Pancreas (tissue), 10 donors: ENCODE measurements around the gene ANKS1B. TPM values are rescaled to one million over a fixed set of nuclear protein-coding genes. Genes with fewer than 3 reads are reported as not detected.
A peak's percentile ranks its signal among the peaks of the same experiment; 100 is the strongest.

Experiments used
- ATAC-seq, 4 donors: fragments of 200-7000 bp; cut with Tn5 transposase; one replicate each; pipeline versions ENCODE4 v1.8.0 to v1.9.1; 2020; ENCODE audit warnings: mild to moderate bottlenecking in 4 of 4, moderate library complexity in 4 of 4
- DNase-seq, 6 donors: peaks; one replicate each; pipeline ENCODE4 v3.0.0-alpha.2; 2020
- FAIRE-seq: peaks from 2 replicates; lab custom pipeline; 2012; peaks lifted over from hg19 to GRCh38; lab: Jason Lieb, UNC
- H3K27ac ChIP-seq, 4 donors: fragments of 200-600 bp; sonication (generic); 1 replicate in 3 of 4; 2 replicates in 1 of 4; pipeline versions ENCODE4 v1.5.0 to v1.8.0; 2020
- H3K27me3 ChIP-seq, 4 donors: fragments of 200-600 bp; one replicate each; pipeline ENCODE4 v1.8.0; 2021
- H3K36me3 ChIP-seq, 3 donors: fragments of 200-600 bp; sonication (generic) in 1 of 3; one replicate each; pipeline versions ENCODE4 v1.5.0 to v1.8.0; 2020 to 2021
- H3K4me1 ChIP-seq, 3 donors: fragments of 200-600 bp; one replicate each; pipeline ENCODE4 v1.8.0; 2021
- H3K4me3 ChIP-seq, 4 donors: fragments of 200-600 bp; sonication (generic) in 2 of 4; one replicate each; pipeline versions ENCODE4 v1.5.0 to v1.8.0; 2020 to 2021
- H3K9me3 ChIP-seq, 4 donors: fragments of 200-600 bp; one replicate each; pipeline ENCODE4 v1.8.0; 2021
- CTCF ChIP-seq, 4 donors: fragments of 200-600 bp; sonication (generic) in 3 of 4; IDR thresholded peaks; one replicate each; pipeline versions ENCODE4 v1.5.0 to v1.8.0; 2021; ENCODE audit warnings: antibody characterized with exemption in 4 of 4
- WGBS, 2 donors: extraction: QIAGEN DNeasy Blood & Tissue Kit; methylation state at CpG; one replicate each; pipeline ENCODE4 v1.1.7; 2013; 5-methylcytosine and 5-hydroxymethylcytosine counted together
- intact Hi-C, 3 donors: fragments of 100-400 bp; cut with DNase I; formaldehyde crosslinking; loops; one replicate each; pipeline versions ENCODE4 v1.11.1 to v1.14.2; 2022
- polyA plus RNA-seq, 2 donors: library from polyadenylated mRNA; stranded (reverse); fragments of 200-250 nt; gene quantifications; one replicate each; pipeline ENCODE4 v1.2.3, GENCODE V29; 2013
- total RNA-seq, 6 donors: library from RNA; stranded (reverse); fragmentation: NEBNext Ultra II Directional in 4 of 6; extraction: Animal tissue kit (Norgen Biotek cat#: 25700) in 4 of 6; gene quantifications; one replicate each; pipeline versions ENCODE4 v1.2.1 to v1.2.4, GENCODE V29; 2021 to 2023
- donor health status: healthy with polysubstance abuse.
- donor health status: DM: no; HTN: no; CAD: no; lungs with moderate emphysema.
- donor health status: DM: no; HTN: no; CAD: no.
- donor health status: control.
- donor health status: control.
- donor health status: Bipolar disorder and iron deficiency.
- donor health status: DM: yes; HTN: yes; CAD: no.
- donor health status: DM: no; HTN: no; CAD: no.
- donor health status: DM: no; HTN: no; CAD: no.
- donor health status: DM: yes; HTN: yes; CAD: no.

The ANKS1B gene
- total RNA-seq (1 to 10 TPM; 1.5 to 3.2 (median 2.0) TPM), polyA plus RNA-seq (1 to 10 TPM in 1 of 2 donors, under 1 TPM in 1; 0.49 to 2.1 TPM)

- intact Hi-C loops, result no loop called here
- FAIRE-seq (no peak), DNase-seq (peak; percentile 25 to 76 (median 48)), ATAC-seq (peak; percentile 78 to 91 (median 88))
- TF ChIP-seq CTCF (IDR thresholded peaks at IDR 0.05), result no peak
- 1% methylated on average over 58 to 98 of the region's 98 CpGs for WGBS, 2 donors
- Histone ChIP-seq H3K4me1 (no peaks in the 10 kb centered on the region), H3K4me3 (peak within 1 kb of the TSS; percentile 29 to 58 (median 37)), H3K9me3 (no peaks in the 10 kb centered on the region), H3K27me3 (no peaks in the 10 kb centered on the region), H3K36me3 (no peaks in the 10 kb centered on the region), H3K27ac (no peak within 1 kb of the TSS)
Observed at GRCh38 chr12:99984271-99985128, at the start of gene ANKS1B. ANKS1B (minus strand) TSS chr12:99984936; CDS start chr12:99984237, 699 bp downstream.

- H3K9me3 ChIP-seq, result no peaks in the 10 kb centered on the region
- ATAC-seq, result no peak
- 92% methylated on average over 2 of the region's 2 CpGs for WGBS, 2 donors
- no peaks in the 10 kb centered on the region for H3K4me1 ChIP-seq
- FAIRE-seq, result no peak
- intact Hi-C loops, result no loop called here
- no peaks in the 10 kb centered on the region for H3K36me3 ChIP-seq
- no peak for DNase-seq
- no peak overlapping the region for H3K27ac ChIP-seq
- H3K27me3 ChIP-seq, result no peaks in the 10 kb centered on the region
- H3K4me3 ChIP-seq, result no peak overlapping the region
- TF ChIP-seq CTCF (IDR thresholded peaks at IDR 0.05), result no peak
Observed at GRCh38 chr12:100031836-100032235, 47.1 kb upstream of the ANKS1B start.

GRCh38 chr12:100027671-100028070, 42.9 kb upstream of the ANKS1B start:
- ATAC-seq, result no peak
- H3K27me3 ChIP-seq, result no peaks in the 10 kb centered on the region
- intact Hi-C loops, result no loop called here
- no peak for FAIRE-seq
- no peaks in the 10 kb centered on the region for H3K9me3 ChIP-seq
- no peak overlapping the region for H3K27ac ChIP-seq
- no peaks in the 10 kb centered on the region for H3K36me3 ChIP-seq
- no peak for TF ChIP-seq CTCF (IDR thresholded peaks at IDR 0.05)
- no peak overlapping the region for H3K4me3 ChIP-seq
- DNase-seq, result no peak
- WGBS, 2 donors, result 56 to 69% methylated on average over 3 of the region's 3 CpGs
- H3K4me1 ChIP-seq, result no peaks in the 10 kb centered on the region

- H3K27me3 ChIP-seq, result no peaks in the 10 kb centered on the region
- H3K4me1 ChIP-seq, result no peaks in the 10 kb centered on the region
Observed at GRCh38 chr12:100026241-100026640, 41.5 kb upstream of the ANKS1B start.

More at GRCh38 chr12:100026241-100026640, 41.5 kb upstream of the ANKS1B start:
- H3K36me3 ChIP-seq, result no peaks in the 10 kb centered on the region
- intact Hi-C loops, result no loop called here
- 92 to 93% methylated on average over 1 of the region's 1 CpG for WGBS, 2 donors
- H3K4me3 ChIP-seq, result no peak overlapping the region
- ATAC-seq (no peak), FAIRE-seq (no peak), DNase-seq (no peak)
- TF ChIP-seq CTCF (IDR thresholded peaks at IDR 0.05), result no peak
- no peak overlapping the region for H3K27ac ChIP-seq
- H3K9me3 ChIP-seq, result no peaks in the 10 kb centered on the region
